ENCODE measurements around the gene MAMSTR.
"Not testable (repeated sequence)": the region's sequence is repeated elsewhere in the genome, so short reads cannot be mapped to it uniquely, and the experiment has no call there.

Gene MAMSTR

GRCh38 chr19:48719263-48720171 is at the start of gene MAMSTR:
Gene MAMSTR, minus strand, starts transcription at chr19:48719725. Its CDS starts 694 bp downstream, at chr19:48719031.
- no peak for DNase-seq (ENCODE audit: extremely low read depth in 1 of 2, low read depth in 1 of 2)

GRCh38 chr19:48768994-48769713 is 49.6 kb upstream of the MAMSTR start:
- no peak for DNase-seq (ENCODE audit: extremely low read depth in 1 of 2, low read depth in 1 of 2)

- not testable (repeated sequence) for DNase-seq (ENCODE audit: extremely low read depth in 1 of 2, low read depth in 1 of 2)
These were observed 48.7 kb upstream of the MAMSTR start for GRCh38 chr19:48768171-48768753.

GRCh38 chr19:48765816-48766215 is 46.3 kb upstream of the MAMSTR start:
- not testable (repeated sequence) for DNase-seq (ENCODE audit: extremely low read depth in 1 of 2, low read depth in 1 of 2)

- DNase-seq (ENCODE audit: extremely low read depth in 1 of 2, low read depth in 1 of 2): no peak
These were observed 41.1 kb upstream of the MAMSTR start for GRCh38 chr19:48760504-48761205.

GRCh38 chr19:48757741-48758144 is 38.2 kb upstream of the MAMSTR start:
- DNase-seq (ENCODE audit: extremely low read depth in 1 of 2, low read depth in 1 of 2): no peak

- no peak for DNase-seq (ENCODE audit: extremely low read depth in 1 of 2, low read depth in 1 of 2)
These were observed 37.7 kb upstream of the MAMSTR start for GRCh38 chr19:48757089-48757675.

- DNase-seq (ENCODE audit: extremely low read depth in 1 of 2, low read depth in 1 of 2): no peak
These were observed 37.2 kb upstream of the MAMSTR start for GRCh38 chr19:48756686-48757085.

- DNase-seq (ENCODE audit: extremely low read depth in 1 of 2, low read depth in 1 of 2): no peak
These were observed 36.7 kb upstream of the MAMSTR start for GRCh38 chr19:48756212-48756611.

- no peak for DNase-seq (ENCODE audit: extremely low read depth in 1 of 2, low read depth in 1 of 2)
These were observed 36.3 kb upstream of the MAMSTR start for GRCh38 chr19:48755787-48756186.

GRCh38 chr19:48755084-48755641 is 35.6 kb upstream of the MAMSTR start, which contains the start of gene FGF21:
Gene FGF21, plus strand, starts transcription at chr19:48755524. Its CDS starts 713 bp downstream, at chr19:48756237.
- no peak for DNase-seq (ENCODE audit: extremely low read depth in 1 of 2, low read depth in 1 of 2)

- DNase-seq (ENCODE audit: extremely low read depth in 1 of 2, low read depth in 1 of 2): no peak
These were observed 33.2 kb upstream of the MAMSTR start, which contains the start of gene FUT1 for GRCh38 chr19:48752496-48753365. Gene FUT1, minus strand, starts transcription at chr19:48752641. Its CDS starts 1,360 bp downstream, at chr19:48751281.

- DNase-seq (ENCODE audit: extremely low read depth in 1 of 2, low read depth in 1 of 2): no peak
These were observed 32.4 kb upstream of the MAMSTR start for GRCh38 chr19:48751845-48752495.

GRCh38 chr19:48750771-48751504 is 31.4 kb upstream of the MAMSTR start:
- no peak for DNase-seq (ENCODE audit: extremely low read depth in 1 of 2, low read depth in 1 of 2)

- no peak for DNase-seq (ENCODE audit: extremely low read depth in 1 of 2, low read depth in 1 of 2)
These were observed 30.8 kb upstream of the MAMSTR start for GRCh38 chr19:48750351-48750750.

GRCh38 chr19:48749571-48750198 is 30.2 kb upstream of the MAMSTR start:
- DNase-seq (ENCODE audit: extremely low read depth in 1 of 2, low read depth in 1 of 2): no peak

All from activated CD8-positive, alpha-beta memory T cell treated with anti-CD3 and anti-CD28 coated beads for 1 hour (primary cell).